OCI-LY7 (cell line): ENCODE data around the gene PPM1M. TPM values are rescaled to one million over a fixed set of nuclear protein-coding genes. Genes with fewer than 3 reads are reported as not detected.

Experiments used
- BruUV-seq: library from RNA; stranded (reverse); fragments of 400-500 nt; replicated peaks from 2 replicates; lab custom pipeline; 2021; lab: Mats Ljungman, UMichigan
- CTCF ChIA-PET: fragments of 300-600 bp; sonication (Branson Sonifier 250); formaldehyde crosslinking; loops from one replicate; lab custom pipeline; 2022; ENCODE audit warnings: antibody characterized with exemption; ENCODE audit not compliant: unreplicated experiment; lab: Charles Lee
- POLR2A ChIA-PET: fragments of 300-600 bp; sonication (Branson Sonifier 250); formaldehyde crosslinking; loops from one replicate; lab custom pipeline; 2022; ENCODE audit warnings: antibody characterized with exemption; lab: Charles Lee
- DNase-seq: peaks from one replicate; pipeline ENCODE4 v3.0.0-alpha.2; 2015; ENCODE audit warnings: low spot score
- H2AFZ ChIP-seq: fragments of 200-600 bp; sonication (generic), shearing (Covaris generic); 2 replicates; pipeline ENCODE4 v1.6.1; 2014; ENCODE audit warnings: mild to moderate bottlenecking, antibody characterized with exemption, low read length, moderate library complexity
- H3K27ac ChIP-seq: fragments of 200-600 bp; sonication (generic); 2 replicates; pipeline ENCODE4 v1.5.1; 2014; ENCODE audit warnings: mixed run types, low read depth, mild to moderate bottlenecking, moderate library complexity, low read length, inconsistent platforms; ENCODE audit not compliant: poor library complexity, severe bottlenecking
- H3K36me3 ChIP-seq: fragments of 200-600 bp; sonication (generic); 2 replicates; pipeline ENCODE4 v1.6.1; 2014; ENCODE audit warnings: mild to moderate bottlenecking, antibody characterized with exemption, low read length, moderate library complexity, mixed read lengths; ENCODE audit not compliant: insufficient read depth
- H3K4me1 ChIP-seq: fragments of 200-600 bp; sonication (generic); 2 replicates; pipeline ENCODE4 v1.5.1; 2014; ENCODE audit warnings: mild to moderate bottlenecking, low read length; ENCODE audit not compliant: insufficient read depth, poor library complexity, severe bottlenecking
- H3K4me2 ChIP-seq: fragments of 200-600 bp; sonication (generic); 2 replicates; pipeline ENCODE4 v1.6.1; 2014; ENCODE audit warnings: mild to moderate bottlenecking, low read length
- H3K4me3 ChIP-seq: fragments of 200-600 bp; sonication (generic); 2 replicates; pipeline ENCODE4 v1.5.1; 2014; ENCODE audit warnings: mild to moderate bottlenecking, low read depth, low read length; ENCODE audit not compliant: poor library complexity, severe bottlenecking
- H3K79me2 ChIP-seq: fragments of 200-600 bp; sonication (generic); 2 replicates; pipeline ENCODE4 v1.6.1; 2016; ENCODE audit warnings: low read depth, mild to moderate bottlenecking, low read length, moderate library complexity, mixed read lengths; ENCODE audit not compliant: insufficient read depth
- H3K9me2 ChIP-seq: fragments of 200-600 bp; sonication (generic); 2 replicates; pipeline ENCODE4 v1.6.1; 2016; ENCODE audit warnings: mild to moderate bottlenecking, low read length, mixed read lengths; ENCODE audit not compliant: insufficient read depth
- H3K9me3 ChIP-seq: fragments of 200-600 bp; sonication (generic); 2 replicates; pipeline ENCODE4 v1.6.1; 2014; ENCODE audit warnings: mild to moderate bottlenecking, mixed run types, low read length, mixed read lengths
- H4K20me1 ChIP-seq: fragments of 200-600 bp; sonication (generic); 2 replicates; pipeline ENCODE4 v1.6.1; 2014; ENCODE audit warnings: mild to moderate bottlenecking, antibody characterized with exemption, low read length, moderate library complexity, mixed read lengths; ENCODE audit not compliant: insufficient read depth
- CTCF ChIP-seq: fragments of 200-600 bp; sonication (generic); conservative IDR thresholded peaks from 2 replicates; pipeline ENCODE4 v1.5.1; 2014; ENCODE audit warnings: mild to moderate bottlenecking, antibody characterized with exemption, low read length, moderate library complexity, mixed read lengths
- EZH2phosphoT487 ChIP-seq: fragments of 200-600 bp; sonication (generic); IDR thresholded peaks from 2 replicates; pipeline ENCODE4 v1.6.1; 2018; ENCODE audit warnings: low read depth, borderline replicate concordance, mild to moderate bottlenecking, mixed run types, antibody characterized with exemption, low read length, moderate library complexity, mixed read lengths
- intact Hi-C: fragments of 100-400 bp; cut with micrococcal nuclease; formaldehyde crosslinking; loops from one replicate; pipeline ENCODE4 v1.10.0; 2022; ENCODE audit not compliant: unreplicated experiment
- total RNA-seq, 2 experiments: library from RNA; depleted of rRNA in 1 of 2; stranded (reverse); fragments of >200 nt in 1 of 2; shearing (Covaris generic) in 1 of 2; gene quantifications; 2 replicates each; pipeline ENCODE4 v1.2.3, GENCODE V29; 2014 to 2022

PPM1M gene
- total RNA-seq, 2 experiments from 2014 or later = 4.4 to 15.6 TPM

- Histone ChIP-seq H3K79me2 (no peaks in the 10 kb centered on the region), H2AFZ (no peak overlapping the region), H3K9me3 (no peaks in the 10 kb centered on the region), H4K20me1 (no peaks in the 10 kb centered on the region), H3K36me3 (peaks cover 9% of the 10 kb centered on the region), H3K4me1 (peaks cover 16% of the 10 kb centered on the region), H3K27ac (no peak overlapping the region), H3K9me2 (no peaks in the 10 kb centered on the region), H3K4me2 (no peak overlapping the region), H3K4me3 (no peak overlapping the region)
- intact Hi-C loops = no loop called here
- CTCF ChIA-PET = no interaction called here
- POLR2A ChIA-PET = interaction anchor here (0.6 to 0.8 kb wide), 2 partner anchors 9 to 33 kb away, joined by 6 to 10 read pairs; no protein-coding TSS in a partner anchor
- BruUV-seq = no TSS peak
- TF ChIP-seq CTCF (no peak), EZH2phosphoT487 (no peak)
- DNase-seq = no peak
Measured at GRCh38 chr3:52243791-52244628, 1.5 kb upstream of the PPM1M start.

GRCh38 chr3:52246264-52246620, 683 bp downstream of the PPM1M start:
- Histone ChIP-seq H3K9me2 (no peaks in the 10 kb centered on the region), H3K79me2 (no peaks in the 10 kb centered on the region), H3K27ac (no peak overlapping the region), H3K9me3 (no peaks in the 10 kb centered on the region), H2AFZ (no peak overlapping the region), H3K4me1 (no peaks in the 10 kb centered on the region), H3K36me3 (peaks cover 31% of the 10 kb centered on the region), H4K20me1 (no peaks in the 10 kb centered on the region), H3K4me3 (no peak overlapping the region), H3K4me2 (peak overlapping the region; percentile 37; the same call in 1 of the 2 replicates)
- BruUV-seq = no TSS peak
- no peak for TF ChIP-seq EZH2phosphoT487
- no peak for TF ChIP-seq CTCF
- intact Hi-C loops = no loop called here
- ChIA-PET CTCF (no interaction called here), POLR2A (interaction anchor here (0.6 kb wide), 1 partner anchor 253 kb away, joined by 3 read pairs; no protein-coding TSS in a partner anchor)
- no peak for DNase-seq
